ENCODE data around the gene ADPRH.
"Not testable (repeated sequence)": the region's sequence is repeated elsewhere in the genome, so short reads cannot be mapped to it uniquely, and the experiment has no call there.

Gene ADPRH

DNA sequence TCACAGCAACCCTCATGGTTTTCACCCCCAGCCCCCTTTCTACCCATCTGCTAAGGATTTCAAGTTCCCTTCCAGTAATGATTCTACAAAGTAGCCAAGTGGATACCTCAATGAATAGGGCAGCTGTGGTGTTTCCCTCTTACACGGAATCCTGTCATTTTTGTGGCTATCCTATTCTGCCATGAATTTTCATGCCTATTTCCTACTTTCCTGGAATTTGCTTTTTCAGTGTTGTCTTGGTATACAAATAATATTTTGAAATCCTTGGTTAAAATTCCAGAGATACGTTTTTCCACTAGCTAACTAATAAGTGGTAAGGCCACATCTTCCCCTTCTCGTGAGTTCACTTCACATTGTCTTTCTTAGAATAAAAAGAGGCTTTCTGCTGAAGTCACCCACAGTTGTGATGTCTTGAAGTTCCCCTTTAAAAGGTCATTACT lies 7.5 kb downstream of the ADPRH start:
- in situ Hi-C loops (cut with HindIII; ENCODE audit: low pct_ligation_motif_present, low sequenced_read_pairs), result no loop called here
- TF ChIP-seq, protein P1, sequence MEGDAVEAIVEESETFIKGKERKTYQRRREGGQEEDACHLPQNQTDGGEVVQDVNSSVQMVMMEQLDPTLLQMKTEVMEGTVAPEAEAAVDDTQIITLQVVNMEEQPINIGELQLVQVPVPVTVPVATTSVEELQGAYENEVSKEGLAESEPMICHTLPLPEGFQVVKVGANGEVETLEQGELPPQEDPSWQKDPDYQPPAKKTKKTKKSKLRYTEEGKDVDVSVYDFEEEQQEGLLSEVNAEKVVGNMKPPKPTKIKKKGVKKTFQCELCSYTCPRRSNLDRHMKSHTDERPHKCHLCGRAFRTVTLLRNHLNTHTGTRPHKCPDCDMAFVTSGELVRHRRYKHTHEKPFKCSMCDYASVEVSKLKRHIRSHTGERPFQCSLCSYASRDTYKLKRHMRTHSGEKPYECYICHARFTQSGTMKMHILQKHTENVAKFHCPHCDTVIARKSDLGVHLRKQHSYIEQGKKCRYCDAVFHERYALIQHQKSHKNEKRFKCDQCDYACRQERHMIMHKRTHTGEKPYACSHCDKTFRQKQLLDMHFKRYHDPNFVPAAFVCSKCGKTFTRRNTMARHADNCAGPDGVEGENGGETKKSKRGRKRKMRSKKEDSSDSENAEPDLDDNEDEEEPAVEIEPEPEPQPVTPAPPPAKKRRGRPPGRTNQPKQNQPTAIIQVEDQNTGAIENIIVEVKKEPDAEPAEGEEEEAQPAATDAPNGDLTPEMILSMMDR (IDR thresholded peaks at IDR 0.05; ENCODE audit: low read depth, low read length, missing control alignments), result no peak
- H3K36me3 ChIP-seq (replicated peaks), result no peaks in the 10 kb centered on the region
- no peak for DNase-seq
- no peak overlapping the region for H3K27ac ChIP-seq
- H3K4me3 ChIP-seq (ENCODE audit: low read depth, low read length), result no peak overlapping the region
- H3K27me3 ChIP-seq (replicated peaks), result no peaks in the 10 kb centered on the region

DNA sequence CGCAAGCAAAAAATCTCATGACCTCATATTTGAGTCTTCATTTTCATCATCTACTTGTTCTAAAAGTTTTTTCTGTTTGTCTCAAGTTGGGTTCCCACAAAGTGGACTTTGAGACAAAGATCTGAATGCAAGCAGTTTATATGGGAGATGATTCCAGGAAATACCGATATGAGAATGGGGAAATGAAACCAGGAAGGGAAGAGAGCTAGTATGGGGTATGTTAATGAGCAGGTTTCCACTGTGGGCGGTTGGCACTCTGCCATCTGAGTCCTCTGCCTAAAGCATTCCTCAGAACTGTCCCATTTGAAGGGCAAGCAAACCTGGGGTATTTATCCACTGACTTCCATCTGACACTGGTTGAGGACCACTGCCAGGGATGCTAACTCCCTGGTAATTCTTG lies 8.8 kb downstream of the ADPRH start:
- in situ Hi-C loops (cut with HindIII; ENCODE audit: low pct_ligation_motif_present, low sequenced_read_pairs), result no loop called here
- DNase-seq, result no peak

DNA sequence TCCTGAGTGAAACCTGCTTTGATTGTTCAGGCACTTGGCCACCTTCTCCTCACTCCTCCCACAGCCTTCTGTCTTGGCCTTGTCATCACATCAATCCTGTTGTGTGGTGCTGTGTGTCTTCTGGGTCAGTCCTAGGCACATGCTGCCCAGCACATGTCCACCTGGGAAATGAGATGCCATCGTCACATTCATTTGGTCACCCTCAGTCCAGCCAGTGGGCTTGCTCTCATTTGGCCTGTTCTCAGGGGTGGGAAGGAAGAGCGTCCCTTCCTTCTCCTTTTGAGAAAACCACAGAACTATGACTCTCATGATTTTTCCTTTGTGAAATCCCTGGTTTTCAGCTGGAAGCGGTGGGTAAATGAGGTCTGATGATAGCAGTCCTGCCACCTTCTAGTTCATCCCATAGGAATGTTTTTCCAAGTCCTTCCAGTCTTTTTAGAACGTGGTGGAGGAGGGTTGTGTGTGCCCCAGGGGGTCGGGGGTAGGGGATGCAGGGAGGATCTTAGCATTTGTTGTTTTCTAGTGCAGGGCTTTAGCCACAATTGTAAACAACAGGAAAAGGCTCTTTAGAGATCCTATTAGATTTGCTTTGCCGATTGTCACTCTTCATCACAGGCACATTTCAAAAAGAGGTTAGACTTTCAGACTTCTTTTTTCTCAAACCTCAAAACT lies 9.9 kb downstream of the ADPRH start:
- TF ChIP-seq, protein P1 (IDR thresholded peaks at IDR 0.05; ENCODE audit: low read depth, low read length, missing control alignments), result no peak
- DNase-seq, result no peak
- Histone ChIP-seq H3K36me3 (replicated peaks) (no peaks in the 10 kb centered on the region), H3K27ac (no peak overlapping the region), H3K27me3 (replicated peaks) (no peaks in the 10 kb centered on the region), H3K4me3 (ENCODE audit: low read depth, low read length) (no peak overlapping the region)
- in situ Hi-C loops (cut with HindIII; ENCODE audit: low pct_ligation_motif_present, low sequenced_read_pairs), result no loop called here

More for the DNA sequence above, 8.8 kb downstream of the ADPRH start:
- Histone ChIP-seq H3K27me3 (replicated peaks) (no peaks in the 10 kb centered on the region), H3K36me3 (replicated peaks) (no peaks in the 10 kb centered on the region), H3K27ac (no peak overlapping the region), H3K4me3 (ENCODE audit: low read depth, low read length) (no peak overlapping the region)
- TF ChIP-seq, protein P1 (IDR thresholded peaks at IDR 0.05; ENCODE audit: low read depth, low read length, missing control alignments), result no peak

DNA sequence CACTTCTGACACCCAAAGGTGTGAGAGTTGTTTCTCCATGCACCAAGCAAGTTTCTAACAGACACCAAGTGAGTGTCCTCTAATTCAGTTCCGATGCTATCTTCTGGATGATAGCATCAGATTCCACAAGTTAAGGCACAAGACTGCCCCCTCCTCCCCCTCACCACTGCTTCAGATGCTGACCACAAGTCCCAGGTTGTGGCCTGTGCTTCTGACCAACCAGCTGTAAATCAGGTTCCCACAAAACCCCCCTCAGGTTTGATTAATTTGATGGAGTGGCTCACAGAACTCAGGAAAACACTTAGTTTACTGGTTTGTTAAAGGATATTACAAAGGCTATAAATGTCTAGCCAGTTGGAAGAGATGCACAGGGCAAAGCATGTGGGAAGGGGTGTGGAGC lies 11.4 kb downstream of the ADPRH start:
- DNase-seq, result no peak
- H3K27me3 ChIP-seq (replicated peaks), result no peaks in the 10 kb centered on the region
- H3K4me3 ChIP-seq (ENCODE audit: low read depth, low read length), result no peak overlapping the region
- no peak overlapping the region for H3K27ac ChIP-seq
- H3K36me3 ChIP-seq (replicated peaks), result no peaks in the 10 kb centered on the region
- in situ Hi-C loops (cut with HindIII; ENCODE audit: low pct_ligation_motif_present, low sequenced_read_pairs), result no loop called here
- TF ChIP-seq, protein P1 (IDR thresholded peaks at IDR 0.05; ENCODE audit: low read depth, low read length, missing control alignments), result no peak

DNA sequence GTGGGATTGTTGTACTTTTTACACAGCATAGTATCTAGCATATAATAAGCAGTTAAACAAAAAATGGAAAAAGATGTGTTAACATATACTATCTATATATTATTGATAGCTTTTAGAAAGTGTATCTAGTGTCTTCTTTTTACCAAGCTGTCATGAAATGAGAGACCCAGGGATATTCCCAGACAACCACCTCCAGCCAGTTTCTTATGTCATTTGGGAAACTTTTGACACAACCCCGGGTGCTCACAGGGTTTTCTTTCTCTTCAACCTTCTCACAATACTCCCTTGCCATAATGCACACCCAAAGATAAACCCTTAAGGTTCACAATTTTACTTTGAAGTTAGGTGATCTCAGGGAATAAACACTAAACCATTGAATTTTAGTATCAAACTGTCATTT lies 13.6 kb downstream of the ADPRH start:
- H3K27ac ChIP-seq, result no peak overlapping the region
- TF ChIP-seq, protein P1 (IDR thresholded peaks at IDR 0.05; ENCODE audit: low read depth, low read length, missing control alignments), result no peak
- H3K27me3 ChIP-seq (replicated peaks), result no peaks in the 10 kb centered on the region
- no peaks in the 10 kb centered on the region for H3K36me3 ChIP-seq (replicated peaks)
- no peak overlapping the region for H3K4me3 ChIP-seq (ENCODE audit: low read depth, low read length)
- in situ Hi-C loops (cut with HindIII; ENCODE audit: low pct_ligation_motif_present, low sequenced_read_pairs), result no loop called here
- DNase-seq, result no peak

DNA sequence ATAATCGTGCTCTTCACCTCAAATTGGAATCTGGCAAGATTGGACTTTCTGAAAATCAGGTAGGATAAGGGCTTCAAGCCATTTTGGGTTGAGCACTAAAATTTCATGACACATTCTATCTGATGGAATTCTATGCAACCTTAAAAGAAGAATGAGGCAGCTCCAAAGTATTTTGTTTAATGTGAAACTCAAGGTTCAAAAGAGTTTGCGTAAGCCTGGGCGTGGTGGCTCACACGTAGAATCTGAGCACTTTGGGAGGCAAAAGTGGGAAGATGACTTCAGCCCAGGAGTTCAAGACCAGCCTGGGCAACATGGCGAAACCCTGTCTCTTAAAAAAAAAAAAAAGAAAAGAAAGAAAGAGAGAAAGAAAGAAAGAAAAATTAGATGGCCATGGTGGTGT lies 14.8 kb downstream of the ADPRH start:
- TF ChIP-seq, protein P1 (IDR thresholded peaks at IDR 0.05; ENCODE audit: low read depth, low read length, missing control alignments), result no peak
- H3K36me3 ChIP-seq (replicated peaks), result no peaks in the 10 kb centered on the region
- no peaks in the 10 kb centered on the region for H3K27me3 ChIP-seq (replicated peaks)
- no peak overlapping the region for H3K27ac ChIP-seq
- no peak overlapping the region for H3K4me3 ChIP-seq (ENCODE audit: low read depth, low read length)
- in situ Hi-C loops (cut with HindIII; ENCODE audit: low pct_ligation_motif_present, low sequenced_read_pairs), result no loop called here
- DNase-seq, result no peak

DNA sequence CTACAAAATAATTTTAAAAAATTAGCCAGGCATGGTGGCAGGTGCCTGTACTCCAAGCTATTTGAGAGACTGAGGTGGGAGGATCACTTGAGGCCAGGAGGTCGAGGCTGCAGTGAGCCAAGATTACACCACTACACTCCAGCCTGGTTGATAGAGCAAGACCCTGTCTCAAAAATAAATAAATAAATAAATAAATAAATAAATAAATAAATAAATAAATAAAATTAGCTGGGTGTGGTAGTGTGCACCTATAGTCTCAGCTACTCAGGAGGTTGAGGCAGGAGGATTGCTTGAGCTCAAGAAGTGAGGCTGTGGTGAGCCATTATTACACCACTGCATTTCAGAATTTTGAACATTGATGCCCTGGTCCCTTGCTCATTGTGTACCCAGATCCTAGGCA lies 15.6 kb downstream of the ADPRH start:
- DNase-seq; in situ Hi-C loops (cut with HindIII; ENCODE audit: low pct_ligation_motif_present, low sequenced_read_pairs); H3K27me3 ChIP-seq (replicated peaks); H3K4me3 ChIP-seq (ENCODE audit: low read depth, low read length); H3K36me3 ChIP-seq (replicated peaks); H3K27ac ChIP-seq: not testable (repeated sequence)

All from brain microvascular endothelial cell (primary cell).